ES-I3 (cell line): ENCODE measurements around the gene HID1.
"Not testable (repeated sequence)": the region's sequence is repeated elsewhere in the genome, so short reads cannot be mapped to it uniquely, and the experiment has no call there.

Experiments used
- H3K36me3 ChIP-seq: 2 replicates; pipeline ENCODE4 v1.6.1; 2013; ENCODE audit warnings: mild to moderate bottlenecking, low read length, control low read depth, moderate library complexity; ENCODE audit not compliant: insufficient read depth
- H3K4me1 ChIP-seq: 2 replicates; pipeline ENCODE4 v1.6.1; 2013; ENCODE audit warnings: mild to moderate bottlenecking, control low read depth, low read length; ENCODE audit not compliant: insufficient read depth
- H3K9ac ChIP-seq: 2 replicates; pipeline ENCODE4 v1.6.1; 2013; ENCODE audit warnings: low read depth, mild to moderate bottlenecking, low read length, moderate library complexity
- H3K9me3 ChIP-seq: 2 replicates; pipeline ENCODE4 v1.6.1; 2013; ENCODE audit warnings: mild to moderate bottlenecking, low read length, moderate library complexity; ENCODE audit not compliant: control insufficient read depth, insufficient read depth

Gene HID1

DNA sequence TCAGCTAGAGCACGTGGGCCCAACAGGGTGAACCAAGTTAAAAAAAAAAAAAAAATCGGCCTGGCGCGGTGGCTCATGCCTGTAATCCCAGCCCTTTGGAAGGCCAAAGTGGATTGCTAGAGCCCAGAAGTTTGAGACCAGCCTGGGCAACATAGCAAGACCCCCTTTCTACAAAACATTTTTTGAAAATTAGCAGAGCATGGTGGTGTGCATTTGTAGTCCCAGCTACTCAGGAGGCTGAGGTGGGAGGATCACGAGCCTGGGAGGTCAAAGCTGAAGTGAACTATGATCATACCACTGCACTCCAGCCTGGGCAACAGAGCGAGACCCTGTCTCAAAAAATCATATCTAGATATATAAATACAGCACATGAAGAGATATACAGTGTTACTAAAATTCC lies 33.5 kb upstream of the HID1 start:
- not testable (repeated sequence) for H3K36me3 ChIP-seq, H3K9ac ChIP-seq, H3K4me1 ChIP-seq, H3K9me3 ChIP-seq

GRCh38 chr17:75005291-75005690 lies 32.7 kb upstream of the HID1 start:
- H3K9me3 ChIP-seq, result no peaks in the 10 kb centered on the region
- H3K9ac ChIP-seq, result no peak overlapping the region
- no peaks in the 10 kb centered on the region for H3K4me1 ChIP-seq
- peaks cover 5% of the 10 kb centered on the region; the same call in 1 of the 2 replicates for H3K36me3 ChIP-seq

DNA sequence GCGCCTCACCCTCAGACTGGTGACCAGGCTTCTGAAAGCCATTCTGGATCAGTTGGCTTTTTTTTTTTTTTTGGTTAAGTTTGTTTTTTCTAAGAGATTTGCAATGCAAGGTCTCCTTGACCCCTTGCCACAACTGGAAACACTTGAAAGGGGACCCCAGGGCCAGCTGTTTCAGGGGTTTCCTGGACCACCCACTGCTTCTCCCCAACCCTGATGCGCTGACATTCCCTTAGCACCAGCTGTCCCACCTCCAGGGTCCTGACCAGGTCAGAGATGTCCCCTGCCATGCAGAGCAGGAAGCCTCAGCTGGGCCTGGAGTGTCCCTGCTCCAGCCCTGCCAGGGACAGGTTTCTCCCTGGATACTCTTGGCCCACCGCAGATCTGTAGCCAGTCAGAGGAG lies 31.8 kb upstream of the HID1 start:
- Histone ChIP-seq H3K9ac (no peak overlapping the region), H3K9me3 (no peaks in the 10 kb centered on the region), H3K4me1 (no peaks in the 10 kb centered on the region), H3K36me3 (peaks cover 5% of the 10 kb centered on the region; the same call in 1 of the 2 replicates)

DNA sequence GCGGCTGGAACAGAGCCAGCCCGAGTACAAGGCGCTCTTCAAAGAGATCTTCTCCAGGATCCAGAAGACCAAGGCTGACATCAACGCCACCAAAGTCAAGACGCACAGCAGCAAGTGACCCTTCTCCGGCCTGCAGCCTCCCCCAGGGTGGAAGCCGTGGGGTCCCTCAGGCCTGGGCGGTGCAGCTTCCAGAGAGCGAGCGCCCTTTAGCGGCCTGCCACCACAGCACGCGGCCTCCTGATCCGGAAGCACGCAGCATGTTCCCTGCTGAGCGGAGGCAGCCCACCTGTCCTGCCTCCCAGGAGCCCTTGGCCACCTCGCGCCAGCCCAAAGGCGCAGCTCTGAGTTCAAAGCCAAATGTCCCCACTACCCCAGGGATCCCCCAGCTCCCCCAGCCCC lies 31.4 kb upstream of the HID1 start:
- H3K9ac ChIP-seq, result no peak overlapping the region
- H3K36me3 ChIP-seq, result peaks cover 5% of the 10 kb centered on the region; the same call in 1 of the 2 replicates
- no peaks in the 10 kb centered on the region for H3K4me1 ChIP-seq
- H3K9me3 ChIP-seq, result no peaks in the 10 kb centered on the region

GRCh38 chr17:75003070-75003956 lies 30.8 kb upstream of the HID1 start:
- no peak overlapping the region for H3K9ac ChIP-seq
- H3K36me3 ChIP-seq, result peaks cover 5% of the 10 kb centered on the region; the same call in 1 of the 2 replicates
- no peaks in the 10 kb centered on the region for H3K4me1 ChIP-seq
- no peaks in the 10 kb centered on the region for H3K9me3 ChIP-seq

DNA sequence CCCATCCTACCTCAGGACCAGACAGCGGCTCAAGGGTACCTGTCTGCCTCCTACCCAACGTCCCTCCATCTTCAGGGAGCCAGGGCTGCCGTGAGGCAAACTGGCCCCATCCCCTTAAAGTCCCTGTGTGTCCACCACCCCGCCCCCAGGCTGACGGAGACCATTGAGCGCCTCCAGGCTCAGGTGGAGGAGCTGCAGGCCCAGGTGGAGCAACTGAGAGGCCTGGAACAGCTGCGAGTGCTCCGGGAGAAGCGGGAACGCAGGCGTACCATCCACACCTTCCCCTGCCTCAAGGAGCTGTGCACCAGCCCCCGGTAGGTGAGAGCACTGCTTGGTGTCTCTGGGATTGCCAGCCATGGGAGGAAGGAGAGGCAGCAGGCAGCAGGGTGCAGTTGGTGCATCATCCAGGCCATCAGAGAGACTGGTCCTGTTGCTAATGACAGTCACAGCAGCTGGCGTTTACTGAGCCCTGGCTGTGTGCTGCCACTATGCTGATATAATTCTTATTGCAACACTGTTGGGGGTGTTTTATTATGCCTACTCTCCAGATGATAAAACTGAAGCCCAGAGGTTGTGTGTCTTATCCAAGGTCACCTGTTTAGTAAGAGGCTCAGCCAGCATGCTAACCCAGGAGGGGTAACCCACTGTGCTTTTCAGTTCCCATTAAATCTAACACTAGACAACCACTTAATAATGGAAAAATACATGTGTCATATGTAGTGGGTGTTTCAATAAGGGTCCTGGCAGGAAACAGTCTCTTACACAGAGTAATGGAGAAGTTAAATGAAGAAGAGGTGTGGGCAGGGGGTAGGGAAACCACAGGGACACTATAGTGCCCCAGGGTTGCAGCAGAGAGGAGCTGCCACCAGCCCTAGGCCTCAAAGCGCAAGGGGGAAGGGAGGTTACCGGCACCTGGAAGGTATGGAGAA lies 29.6 kb upstream of the HID1 start:
- peaks cover 5% of the 10 kb centered on the region; the same call in 1 of the 2 replicates for H3K36me3 ChIP-seq
- no peaks in the 10 kb centered on the region for H3K9me3 ChIP-seq
- no peaks in the 10 kb centered on the region for H3K4me1 ChIP-seq
- H3K9ac ChIP-seq, result no peak overlapping the region

- Histone ChIP-seq H3K36me3 (peaks cover 5% of the 10 kb centered on the region; the same call in 1 of the 2 replicates), H3K9ac (no peak overlapping the region), H3K4me1 (no peaks in the 10 kb centered on the region), H3K9me3 (no peaks in the 10 kb centered on the region)
Measured at GRCh38 chr17:74999523-74999922, 27.0 kb upstream of the HID1 start.

DNA sequence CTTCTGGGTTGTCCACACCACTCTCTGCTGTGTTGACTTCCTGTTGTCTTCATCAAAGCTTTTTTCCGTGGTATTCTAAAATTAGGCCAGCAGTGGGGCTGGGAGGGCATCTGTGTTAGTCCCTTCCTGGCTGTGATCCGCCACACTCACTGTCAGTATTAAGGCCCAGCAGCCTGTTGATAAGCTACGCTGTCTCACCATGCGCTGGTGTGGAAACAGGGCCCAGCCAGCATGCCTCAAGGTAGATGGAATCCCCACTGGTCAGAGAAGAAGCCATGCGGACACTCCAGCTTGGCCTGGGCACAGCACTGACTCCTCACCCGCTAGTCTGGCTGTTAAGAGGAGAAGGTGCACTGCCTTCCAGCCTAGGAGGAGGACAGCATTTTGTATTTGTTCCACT lies 26.2 kb upstream of the HID1 start:
- Histone ChIP-seq H3K9me3 (no peaks in the 10 kb centered on the region), H3K9ac (no peak overlapping the region), H3K36me3 (peaks cover 5% of the 10 kb centered on the region; the same call in 1 of the 2 replicates), H3K4me1 (no peaks in the 10 kb centered on the region)

- no peaks in the 10 kb centered on the region for H3K4me1 ChIP-seq
- no peaks in the 10 kb centered on the region for H3K9me3 ChIP-seq
- no peak overlapping the region for H3K9ac ChIP-seq
- H3K36me3 ChIP-seq, result no peaks in the 10 kb centered on the region
Measured at GRCh38 chr17:74995847-74996246, 23.3 kb upstream of the HID1 start.

DNA sequence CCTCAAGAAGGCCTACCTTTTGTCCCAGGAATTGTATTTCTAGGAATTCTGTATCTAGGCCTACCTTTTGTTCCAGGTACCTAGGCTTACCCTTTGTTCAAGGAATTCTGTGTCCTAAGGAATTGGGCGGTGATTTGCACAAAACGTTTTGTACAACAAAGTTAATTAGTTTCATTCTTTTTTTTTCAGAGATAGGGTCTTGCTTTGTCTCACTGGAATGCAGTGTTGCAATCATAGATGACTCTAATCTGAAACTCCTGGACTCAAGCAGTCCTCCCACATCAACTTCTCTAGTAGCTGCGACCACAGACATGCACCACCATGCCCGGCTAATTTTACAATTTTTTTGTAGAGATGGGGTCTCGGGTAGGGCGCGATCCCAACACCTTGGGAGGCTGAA lies 21.9 kb upstream of the HID1 start:
- no peaks in the 10 kb centered on the region for H3K36me3 ChIP-seq
- no peaks in the 10 kb centered on the region for H3K4me1 ChIP-seq
- H3K9ac ChIP-seq, result no peak overlapping the region
- no peaks in the 10 kb centered on the region for H3K9me3 ChIP-seq

- no peak overlapping the region for H3K9ac ChIP-seq
- peaks cover 5% of the 10 kb centered on the region; the same call in 1 of the 2 replicates for H3K4me1 ChIP-seq
- H3K9me3 ChIP-seq, result no peaks in the 10 kb centered on the region
- H3K36me3 ChIP-seq, result no peaks in the 10 kb centered on the region
Measured at GRCh38 chr17:74992223-74992622, 19.7 kb upstream of the HID1 start.

- Histone ChIP-seq H3K9ac (no peak overlapping the region), H3K4me1 (peaks cover 7% of the 10 kb centered on the region; the same call in 1 of the 2 replicates), H3K9me3 (no peaks in the 10 kb centered on the region), H3K36me3 (no peaks in the 10 kb centered on the region)
Measured at GRCh38 chr17:74990581-74991105, 18.1 kb upstream of the HID1 start.

DNA sequence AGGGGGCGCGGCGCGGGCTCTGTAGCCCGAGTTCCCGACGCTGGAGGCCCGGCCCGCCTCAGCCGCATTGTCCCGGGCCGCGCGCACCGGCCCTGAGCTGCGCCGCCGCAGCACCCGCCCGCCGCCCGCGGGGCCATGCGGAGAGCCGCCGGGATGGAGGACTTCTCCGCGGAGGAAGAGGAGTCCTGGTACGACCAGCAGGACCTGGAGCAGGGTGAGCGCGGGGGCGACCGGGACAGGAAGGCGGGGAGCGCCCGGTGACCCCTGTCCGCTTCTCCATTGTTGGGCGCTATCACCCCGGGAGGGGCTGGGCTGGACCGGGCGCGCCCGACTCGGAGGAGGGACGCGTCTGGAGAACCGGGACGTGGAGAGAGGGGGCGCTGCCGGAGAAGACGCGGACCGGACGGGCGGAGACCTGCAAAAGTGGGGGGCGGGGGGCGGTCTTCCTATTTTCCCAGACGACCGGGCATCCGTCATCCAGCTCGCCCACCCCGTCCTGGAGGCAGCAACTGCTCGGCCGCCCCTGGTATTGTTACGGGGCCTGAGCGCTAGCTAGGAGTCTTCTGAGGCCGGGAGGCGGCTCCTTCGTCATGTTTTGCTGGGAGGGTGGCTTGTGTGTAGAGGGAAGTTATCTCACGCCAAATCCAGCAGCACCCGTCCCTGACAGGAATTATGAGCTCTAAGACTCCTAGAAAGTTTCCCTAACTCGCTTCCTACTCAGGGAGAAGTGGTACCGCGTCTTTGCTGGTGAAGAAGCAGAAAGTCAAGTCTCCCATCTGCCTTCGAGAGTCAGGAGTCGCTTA lies 15.6 kb upstream of the HID1 start:
- Histone ChIP-seq H3K36me3 (no peaks in the 10 kb centered on the region), H3K4me1 (peaks cover 7% of the 10 kb centered on the region; the same call in 1 of the 2 replicates), H3K9me3 (no peaks in the 10 kb centered on the region), H3K9ac (peak overlapping the region; percentile 78)
